ENCODE measurements around the gene CFAP46.

DNA sequence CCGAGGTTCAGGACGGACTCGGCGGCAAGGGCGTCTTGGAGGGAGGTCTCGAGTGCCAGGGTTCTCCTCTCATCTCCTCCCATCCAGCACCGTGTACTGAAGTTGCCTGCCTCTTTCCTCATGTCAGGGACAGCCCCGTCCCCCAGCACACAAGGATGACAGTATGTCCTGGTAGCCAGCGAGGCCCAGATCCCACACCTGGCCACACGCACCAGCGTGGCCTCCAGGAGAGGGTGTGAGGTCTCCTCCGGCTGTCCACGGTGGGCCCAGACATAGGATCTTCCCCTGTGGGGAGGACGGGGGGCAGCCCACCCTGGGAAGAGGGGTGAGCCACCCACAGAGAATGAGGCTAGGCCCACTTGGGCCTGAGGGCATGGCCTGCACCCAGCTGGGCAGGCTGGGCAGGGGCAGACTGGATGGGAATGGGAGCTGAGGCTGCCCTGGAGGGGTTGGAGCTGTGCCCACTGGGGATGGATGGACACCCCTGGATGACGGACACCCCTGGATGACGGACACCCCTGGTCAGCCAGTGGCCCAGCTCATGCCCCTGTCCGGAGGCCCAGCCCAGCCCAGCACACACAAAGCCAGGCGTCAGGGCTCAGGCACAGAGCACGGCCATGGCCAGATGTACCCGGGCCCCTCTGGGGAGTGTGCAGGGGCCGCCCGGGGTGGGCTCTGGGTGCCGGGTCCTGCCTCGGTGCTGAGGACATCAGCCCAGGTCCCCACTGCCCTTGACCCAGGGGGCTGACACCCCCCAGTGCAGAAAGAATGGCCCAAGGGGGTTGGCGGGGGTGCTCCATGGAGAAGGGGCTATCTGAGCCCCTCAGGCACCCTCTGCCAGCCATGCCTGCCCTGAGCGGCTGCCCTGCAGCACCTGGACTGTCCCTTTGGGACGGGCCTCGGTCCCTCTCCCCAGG lies 30.9 kb upstream of the CFAP46 start:
- TF ChIP-seq, protein P1, sequence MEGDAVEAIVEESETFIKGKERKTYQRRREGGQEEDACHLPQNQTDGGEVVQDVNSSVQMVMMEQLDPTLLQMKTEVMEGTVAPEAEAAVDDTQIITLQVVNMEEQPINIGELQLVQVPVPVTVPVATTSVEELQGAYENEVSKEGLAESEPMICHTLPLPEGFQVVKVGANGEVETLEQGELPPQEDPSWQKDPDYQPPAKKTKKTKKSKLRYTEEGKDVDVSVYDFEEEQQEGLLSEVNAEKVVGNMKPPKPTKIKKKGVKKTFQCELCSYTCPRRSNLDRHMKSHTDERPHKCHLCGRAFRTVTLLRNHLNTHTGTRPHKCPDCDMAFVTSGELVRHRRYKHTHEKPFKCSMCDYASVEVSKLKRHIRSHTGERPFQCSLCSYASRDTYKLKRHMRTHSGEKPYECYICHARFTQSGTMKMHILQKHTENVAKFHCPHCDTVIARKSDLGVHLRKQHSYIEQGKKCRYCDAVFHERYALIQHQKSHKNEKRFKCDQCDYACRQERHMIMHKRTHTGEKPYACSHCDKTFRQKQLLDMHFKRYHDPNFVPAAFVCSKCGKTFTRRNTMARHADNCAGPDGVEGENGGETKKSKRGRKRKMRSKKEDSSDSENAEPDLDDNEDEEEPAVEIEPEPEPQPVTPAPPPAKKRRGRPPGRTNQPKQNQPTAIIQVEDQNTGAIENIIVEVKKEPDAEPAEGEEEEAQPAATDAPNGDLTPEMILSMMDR (IDR thresholded peaks at IDR 0.05), result no peak
- TF ChIP-seq EP300 (IDR thresholded peaks at IDR 0.05), result no peak

All from ovary (tissue), 3 donors.